Measurements from ENCODE around the gene FHIP2A.

GRCh38 chr10:114810926-114811325 lies 10.7 kb upstream of the FHIP2A start:
- TF ChIP-seq CTCF (IDR thresholded peaks at IDR 0.05) (no peak), POLR2A (IDR thresholded peaks at IDR 0.05) (no peak)

Measured in testis (tissue), 2 donors.